GM18511 (cell line): ENCODE results near the gene KIRREL3.

Source experiments
- ATAC-seq: cut with Tn5 transposase; IDR thresholded peaks from one replicate; pipeline ENCODE4 v1.9.1; 2021; ENCODE audit warnings: mild to moderate bottlenecking, moderate library complexity; ENCODE audit not compliant: unreplicated experiment

KIRREL3 gene

GRCh38 chr11:126837581-126837980 is 163.0 kb downstream of the KIRREL3 start:
- no peak for ATAC-seq

GRCh38 chr11:126834573-126834972 is 166.0 kb downstream of the KIRREL3 start:
- ATAC-seq = no peak

- no peak for ATAC-seq
Measured at GRCh38 chr11:126834149-126834548, 166.4 kb downstream of the KIRREL3 start.

- ATAC-seq = no peak
Measured at GRCh38 chr11:126833065-126833464, 167.5 kb downstream of the KIRREL3 start.

- no peak for ATAC-seq
Measured at GRCh38 chr11:126832387-126832786, 168.2 kb downstream of the KIRREL3 start.

GRCh38 chr11:126830216-126830806 is 170.3 kb downstream of the KIRREL3 start:
- ATAC-seq = no peak

GRCh38 chr11:126829716-126830115 is 170.9 kb downstream of the KIRREL3 start:
- ATAC-seq = no peak

GRCh38 chr11:126824035-126824607 is 176.4 kb downstream of the KIRREL3 start:
- ATAC-seq = no peak

- no peak for ATAC-seq
Measured at GRCh38 chr11:126823274-126823673, 177.3 kb downstream of the KIRREL3 start.

GRCh38 chr11:126821827-126822226 is 178.7 kb downstream of the KIRREL3 start:
- no peak for ATAC-seq

GRCh38 chr11:126819194-126819593 is 181.4 kb downstream of the KIRREL3 start:
- ATAC-seq = no peak

GRCh38 chr11:126817523-126818450 is 182.8 kb downstream of the KIRREL3 start:
- ATAC-seq = no peak

GRCh38 chr11:126817096-126817495 is 183.5 kb downstream of the KIRREL3 start:
- no peak for ATAC-seq

- ATAC-seq = no peak
Measured at GRCh38 chr11:126816645-126817044, 183.9 kb downstream of the KIRREL3 start.

- no peak for ATAC-seq
Measured at GRCh38 chr11:126815111-126815510, 185.5 kb downstream of the KIRREL3 start.

- ATAC-seq = no peak
Measured at GRCh38 chr11:126810776-126811175, 189.8 kb downstream of the KIRREL3 start.

GRCh38 chr11:126809514-126810289 is 190.9 kb downstream of the KIRREL3 start:
- ATAC-seq = no peak

- no peak for ATAC-seq
Measured at GRCh38 chr11:126808836-126809235, 191.7 kb downstream of the KIRREL3 start.

GRCh38 chr11:126808296-126808695 is 192.3 kb downstream of the KIRREL3 start:
- ATAC-seq = no peak

- no peak for ATAC-seq
Measured at GRCh38 chr11:126805870-126806269, 194.7 kb downstream of the KIRREL3 start.

GRCh38 chr11:126804363-126804762 is 196.2 kb downstream of the KIRREL3 start:
- ATAC-seq = no peak
